Measurements from ENCODE around the gene USP3.

USP3 gene

DNA sequence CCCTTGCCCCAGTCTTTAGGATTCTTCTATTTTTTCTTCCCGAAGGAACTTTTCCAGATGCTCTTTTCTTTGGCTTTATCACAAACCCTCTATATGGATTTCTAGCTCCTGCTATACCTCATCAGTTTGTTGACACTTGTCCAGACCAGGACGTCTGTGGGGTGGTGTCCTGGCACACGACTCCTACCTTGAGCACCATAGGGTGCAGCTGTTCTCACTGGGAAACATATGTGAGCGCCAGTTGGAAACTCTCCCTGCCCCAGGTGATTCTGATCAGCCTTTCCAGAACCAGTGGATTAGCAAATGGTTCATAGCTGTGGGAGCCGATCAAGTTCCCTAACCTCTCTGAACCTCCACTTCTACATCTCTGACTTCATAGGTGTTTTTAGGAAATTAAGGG, 40.6 kb upstream of the USP3 start:
- no peak overlapping the region for H3K4me3 ChIP-seq (ENCODE audit: low read length)
- H3K27ac ChIP-seq (ENCODE audit: low read depth, low read length) = no peak overlapping the region
- H3K4me2 ChIP-seq (ENCODE audit: low read length) = no peak overlapping the region
- no peak for TF ChIP-seq EZH2phosphoT487 (IDR thresholded peaks at IDR 0.05; ENCODE audit: borderline replicate concordance, low read length)
- TF ChIP-seq, protein P1, sequence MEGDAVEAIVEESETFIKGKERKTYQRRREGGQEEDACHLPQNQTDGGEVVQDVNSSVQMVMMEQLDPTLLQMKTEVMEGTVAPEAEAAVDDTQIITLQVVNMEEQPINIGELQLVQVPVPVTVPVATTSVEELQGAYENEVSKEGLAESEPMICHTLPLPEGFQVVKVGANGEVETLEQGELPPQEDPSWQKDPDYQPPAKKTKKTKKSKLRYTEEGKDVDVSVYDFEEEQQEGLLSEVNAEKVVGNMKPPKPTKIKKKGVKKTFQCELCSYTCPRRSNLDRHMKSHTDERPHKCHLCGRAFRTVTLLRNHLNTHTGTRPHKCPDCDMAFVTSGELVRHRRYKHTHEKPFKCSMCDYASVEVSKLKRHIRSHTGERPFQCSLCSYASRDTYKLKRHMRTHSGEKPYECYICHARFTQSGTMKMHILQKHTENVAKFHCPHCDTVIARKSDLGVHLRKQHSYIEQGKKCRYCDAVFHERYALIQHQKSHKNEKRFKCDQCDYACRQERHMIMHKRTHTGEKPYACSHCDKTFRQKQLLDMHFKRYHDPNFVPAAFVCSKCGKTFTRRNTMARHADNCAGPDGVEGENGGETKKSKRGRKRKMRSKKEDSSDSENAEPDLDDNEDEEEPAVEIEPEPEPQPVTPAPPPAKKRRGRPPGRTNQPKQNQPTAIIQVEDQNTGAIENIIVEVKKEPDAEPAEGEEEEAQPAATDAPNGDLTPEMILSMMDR (IDR thresholded peaks at IDR 0.05; ENCODE audit: low read depth, low read length, poor library complexity, severe bottlenecking) = no peak
- no peaks in the 10 kb centered on the region for H3K79me2 ChIP-seq (ENCODE audit: control insufficient read depth, low read length)
- H3K27me3 ChIP-seq (ENCODE audit: control insufficient read depth, low read length) = peaks cover 5% of the 10 kb centered on the region; the same call in 1 of the 2 replicates
- H3K9me3 ChIP-seq (ENCODE audit: control insufficient read depth, insufficient read depth, low read length) = no peaks in the 10 kb centered on the region; the same call in 1 of the 2 replicates
- H4K20me1 ChIP-seq (ENCODE audit: control insufficient read depth, insufficient read depth, low read depth, low read length) = no peaks in the 10 kb centered on the region
- no peaks in the 10 kb centered on the region for H3K9me2 ChIP-seq (replicated peaks; ENCODE audit: control insufficient read depth, low read length)
- no peaks in the 10 kb centered on the region for H3K36me3 ChIP-seq (ENCODE audit: control insufficient read depth, low read length)
- 0 out of 2 replicates have a peak, but pooled peaks cover 2% of the 10 kb centered on the region for H3F3A ChIP-seq (ENCODE audit: control insufficient read depth, insufficient read depth)
- peaks cover 8% of the 10 kb centered on the region for H3K4me1 ChIP-seq (ENCODE audit: control insufficient read depth, low read length)

DNA sequence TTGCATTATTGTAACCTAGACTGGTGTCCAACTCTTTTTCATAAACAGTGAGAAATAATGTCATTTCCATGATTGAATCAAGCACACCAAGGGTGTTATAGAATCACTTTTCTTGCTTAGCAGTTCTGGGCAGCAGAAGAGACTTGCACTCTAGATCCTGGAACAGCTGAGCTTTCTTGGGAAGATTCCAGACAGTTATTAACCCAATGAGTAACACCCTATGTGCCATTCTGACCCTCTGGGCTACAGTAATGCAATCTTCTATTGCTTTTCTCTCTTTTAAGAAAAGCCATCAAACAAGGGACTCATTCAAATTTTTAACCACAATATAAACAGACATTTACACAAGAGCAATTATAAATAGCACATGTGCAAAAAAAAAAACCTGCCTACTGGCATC, 39.3 kb upstream of the USP3 start:
- H3F3A ChIP-seq (ENCODE audit: control insufficient read depth, insufficient read depth) = 0 out of 2 replicates have a peak, but pooled peaks cover 2% of the 10 kb centered on the region
- H3K4me3 ChIP-seq (ENCODE audit: low read length) = no peak overlapping the region
- H3K27me3 ChIP-seq (ENCODE audit: control insufficient read depth, low read length) = peaks cover 7% of the 10 kb centered on the region; the same call in 1 of the 2 replicates
- H3K4me2 ChIP-seq (ENCODE audit: low read length) = no peak overlapping the region
- no peak for TF ChIP-seq EZH2phosphoT487 (IDR thresholded peaks at IDR 0.05; ENCODE audit: borderline replicate concordance, low read length)
- TF ChIP-seq, protein P1 (IDR thresholded peaks at IDR 0.05; ENCODE audit: low read depth, low read length, poor library complexity, severe bottlenecking) = no peak
- peaks cover 14% of the 10 kb centered on the region for H3K4me1 ChIP-seq (ENCODE audit: control insufficient read depth, low read length)
- no peak overlapping the region for H3K27ac ChIP-seq (ENCODE audit: low read depth, low read length)
- no peaks in the 10 kb centered on the region; the same call in 1 of the 2 replicates for H3K9me3 ChIP-seq (ENCODE audit: control insufficient read depth, insufficient read depth, low read length)
- no peaks in the 10 kb centered on the region for H3K79me2 ChIP-seq (ENCODE audit: control insufficient read depth, low read length)
- no peaks in the 10 kb centered on the region for H3K36me3 ChIP-seq (ENCODE audit: control insufficient read depth, low read length)
- no peaks in the 10 kb centered on the region for H3K9me2 ChIP-seq (replicated peaks; ENCODE audit: control insufficient read depth, low read length)
- H4K20me1 ChIP-seq (ENCODE audit: control insufficient read depth, insufficient read depth, low read depth, low read length) = no peaks in the 10 kb centered on the region

DNA sequence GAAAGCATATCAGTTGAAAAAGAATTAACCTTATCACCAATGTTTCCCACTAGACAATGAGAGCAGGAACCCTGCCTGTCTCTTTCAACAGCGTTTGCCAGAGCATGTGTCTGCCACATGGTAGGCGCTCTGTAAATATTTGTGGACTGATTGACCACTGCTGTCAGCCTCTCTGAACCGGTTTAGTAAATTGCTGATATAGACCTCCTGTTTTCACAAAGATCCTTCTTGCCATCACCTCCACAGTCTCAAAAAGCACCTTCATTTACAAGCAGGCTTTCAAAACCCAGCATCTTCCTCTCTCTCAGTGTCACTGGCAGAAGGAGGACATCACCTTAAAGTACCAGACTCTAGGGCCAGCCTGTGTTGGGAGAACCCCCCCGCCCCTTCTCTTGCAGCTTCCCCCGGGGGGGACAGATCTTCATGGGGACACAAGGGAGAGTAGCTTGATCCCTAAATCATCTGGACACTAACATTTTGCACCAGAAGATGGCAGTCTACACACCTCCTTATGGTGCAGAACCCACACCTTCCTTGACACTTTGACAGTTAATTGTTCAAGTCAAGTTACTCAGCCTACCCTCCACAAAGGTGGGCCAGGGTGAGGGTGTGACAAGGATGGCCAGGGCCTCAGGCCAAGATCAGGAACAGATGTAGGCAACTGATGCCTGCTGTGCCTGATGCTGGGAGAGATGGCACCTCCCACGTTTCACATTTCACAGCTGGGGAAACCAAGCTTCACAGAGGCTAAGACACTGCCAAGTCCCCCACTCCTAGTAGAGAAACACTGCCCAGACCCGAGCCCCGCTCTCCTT, 37.8 kb upstream of the USP3 start:
- TF ChIP-seq, protein P1 (IDR thresholded peaks at IDR 0.05; ENCODE audit: low read depth, low read length, poor library complexity, severe bottlenecking) = peak; percentile 81
- no peak for TF ChIP-seq EZH2phosphoT487 (IDR thresholded peaks at IDR 0.05; ENCODE audit: borderline replicate concordance, low read length)
- no peak overlapping the region for H3K4me3 ChIP-seq (ENCODE audit: low read length)

More for the DNA sequence above, 37.8 kb upstream of the USP3 start:
- Histone ChIP-seq H3K27me3 (ENCODE audit: control insufficient read depth, low read length) (peaks cover 7% of the 10 kb centered on the region; the same call in 1 of the 2 replicates), H3F3A (ENCODE audit: control insufficient read depth, insufficient read depth) (0 out of 2 replicates have a peak, but pooled peaks cover 2% of the 10 kb centered on the region), H3K9me3 (ENCODE audit: control insufficient read depth, insufficient read depth, low read length) (no peaks in the 10 kb centered on the region), H3K4me1 (ENCODE audit: control insufficient read depth, low read length) (peaks cover 14% of the 10 kb centered on the region), H4K20me1 (ENCODE audit: control insufficient read depth, insufficient read depth, low read depth, low read length) (no peaks in the 10 kb centered on the region), H3K27ac (ENCODE audit: low read depth, low read length) (no peak overlapping the region), H3K9me2 (replicated peaks; ENCODE audit: control insufficient read depth, low read length) (no peaks in the 10 kb centered on the region), H3K4me2 (ENCODE audit: low read length) (no peak overlapping the region), H3K79me2 (ENCODE audit: control insufficient read depth, low read length) (no peaks in the 10 kb centered on the region), H3K36me3 (ENCODE audit: control insufficient read depth, low read length) (no peaks in the 10 kb centered on the region)

All from DOHH2 (cell line).